ENCODE data around the gene LIPT1.

LIPT1 gene

GRCh38 chr2:99139003-99139402, 15.8 kb upstream of the LIPT1 start:
- no peak for DNase-seq (ENCODE audit: low read depth)
- H3K4me3 ChIP-seq (ENCODE audit: low read depth, low read length): no peak overlapping the region
- TF ChIP-seq CTCF (IDR thresholded peaks at IDR 0.05; ENCODE audit: control insufficient read depth, extremely low read depth, insufficient read depth): no peak

- peak overlapping the region; percentile 74 for H3K4me3 ChIP-seq (ENCODE audit: low read depth, low read length)
- no peak for TF ChIP-seq CTCF (IDR thresholded peaks at IDR 0.05; ENCODE audit: control insufficient read depth, extremely low read depth, insufficient read depth)
- DNase-seq (ENCODE audit: low read depth): no peak
These were observed 14.5 kb upstream of the LIPT1 start for GRCh38 chr2:99140056-99140859.

- no peak for DNase-seq (ENCODE audit: low read depth)
- peak overlapping the region; percentile 74 for H3K4me3 ChIP-seq (ENCODE audit: low read depth, low read length)
- TF ChIP-seq CTCF (IDR thresholded peaks at IDR 0.05; ENCODE audit: control insufficient read depth, extremely low read depth, insufficient read depth): no peak
These were observed 14.0 kb upstream of the LIPT1 start for GRCh38 chr2:99140860-99141109.

- DNase-seq (ENCODE audit: low read depth): peak; percentile 82
- no peak for TF ChIP-seq CTCF (IDR thresholded peaks at IDR 0.05; ENCODE audit: control insufficient read depth, extremely low read depth, insufficient read depth)
- H3K4me3 ChIP-seq (ENCODE audit: low read depth, low read length): peak within 1 kb of the TSS; percentile 74
These were observed 13.4 kb upstream of the LIPT1 start, which contains the start of gene C2orf15 for GRCh38 chr2:99141110-99142108. C2orf15 (plus strand) TSS chr2:99141707; CDS start chr2:99150559, 8,852 bp downstream.

- DNase-seq (ENCODE audit: low read depth): no peak
- no peak for TF ChIP-seq CTCF (IDR thresholded peaks at IDR 0.05; ENCODE audit: control insufficient read depth, extremely low read depth, insufficient read depth)
- no peak overlapping the region for H3K4me3 ChIP-seq (ENCODE audit: low read depth, low read length)
These were observed 4.1 kb upstream of the LIPT1 start for GRCh38 chr2:99150706-99151105.

- no peak for TF ChIP-seq CTCF (IDR thresholded peaks at IDR 0.05; ENCODE audit: control insufficient read depth, extremely low read depth, insufficient read depth)
- H3K4me3 ChIP-seq (ENCODE audit: low read depth, low read length): no peak overlapping the region
- DNase-seq (ENCODE audit: low read depth): no peak
These were observed 2.4 kb upstream of the LIPT1 start for GRCh38 chr2:99152199-99152895.
